NT2/D1 (cell line): ENCODE measurements around the gene CDRT4.

ENCODE experiments used
- SUZ12 ChIP-seq: IDR thresholded peaks from 2 replicates; pipeline ENCODE4 v1.6.1; 2011; ENCODE audit not compliant: insufficient read length, insufficient read depth; ENCODE audit errors: extremely low read depth
- YY1 ChIP-seq: IDR thresholded peaks from 2 replicates; pipeline ENCODE4 v1.6.1; 2011; ENCODE audit not compliant: insufficient read length, insufficient read depth
- ZNF274 ChIP-seq: IDR thresholded peaks from 2 replicates; pipeline ENCODE4 v1.6.1; 2011; ENCODE audit warnings: mild to moderate bottlenecking, low read depth, low read length

- TF ChIP-seq SUZ12 (no peak), ZNF274 (no peak), YY1 (no peak)
Observed at GRCh38 chr17:15464231-15464985, 3.0 kb downstream of the CDRT4 start.
